ENCODE data around the gene SCMH1.

DNA sequence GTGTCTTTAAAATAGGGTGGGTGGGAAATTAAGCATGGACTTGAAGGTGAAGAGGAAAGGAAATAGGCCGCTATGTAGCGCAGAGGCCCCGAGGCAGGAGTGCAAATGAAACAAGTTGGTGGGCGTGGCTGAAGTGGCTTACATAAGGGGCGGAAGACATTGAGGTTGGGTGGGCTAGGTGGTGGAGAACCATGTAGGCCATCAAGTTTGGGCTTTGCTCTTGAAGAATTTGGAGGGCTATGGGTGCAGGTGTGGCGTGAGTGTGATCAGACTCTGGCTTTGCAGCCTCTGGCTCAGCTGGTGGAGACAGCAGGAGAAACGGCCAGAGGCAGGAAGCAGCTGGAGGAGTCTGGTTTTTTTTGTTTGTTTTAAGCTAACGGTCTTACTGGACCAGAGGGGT, 227.2 kb downstream of the SCMH1 start:
- TF ChIP-seq, protein P1, sequence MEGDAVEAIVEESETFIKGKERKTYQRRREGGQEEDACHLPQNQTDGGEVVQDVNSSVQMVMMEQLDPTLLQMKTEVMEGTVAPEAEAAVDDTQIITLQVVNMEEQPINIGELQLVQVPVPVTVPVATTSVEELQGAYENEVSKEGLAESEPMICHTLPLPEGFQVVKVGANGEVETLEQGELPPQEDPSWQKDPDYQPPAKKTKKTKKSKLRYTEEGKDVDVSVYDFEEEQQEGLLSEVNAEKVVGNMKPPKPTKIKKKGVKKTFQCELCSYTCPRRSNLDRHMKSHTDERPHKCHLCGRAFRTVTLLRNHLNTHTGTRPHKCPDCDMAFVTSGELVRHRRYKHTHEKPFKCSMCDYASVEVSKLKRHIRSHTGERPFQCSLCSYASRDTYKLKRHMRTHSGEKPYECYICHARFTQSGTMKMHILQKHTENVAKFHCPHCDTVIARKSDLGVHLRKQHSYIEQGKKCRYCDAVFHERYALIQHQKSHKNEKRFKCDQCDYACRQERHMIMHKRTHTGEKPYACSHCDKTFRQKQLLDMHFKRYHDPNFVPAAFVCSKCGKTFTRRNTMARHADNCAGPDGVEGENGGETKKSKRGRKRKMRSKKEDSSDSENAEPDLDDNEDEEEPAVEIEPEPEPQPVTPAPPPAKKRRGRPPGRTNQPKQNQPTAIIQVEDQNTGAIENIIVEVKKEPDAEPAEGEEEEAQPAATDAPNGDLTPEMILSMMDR (conservative IDR thresholded peaks at IDR 0.05; ENCODE audit: low read length) = no peak
- no peak for TF ChIP-seq EZH2phosphoT487 (IDR thresholded peaks at IDR 0.05; ENCODE audit: borderline replicate concordance, low read depth, low read length)

Measured in OCI-LY7 (cell line).